ENCODE data around the gene TTLL13. TPM values are rescaled to one million over a fixed set of nuclear protein-coding genes. Genes with fewer than 3 reads are reported as not detected.

The TTLL13 gene
- total RNA-seq, 2 experiments from 2014 or later = 0.45 to 0.87 TPM

- no peak overlapping the region for H3K4me3 Mint-ChIP-seq
- no peaks in the 10 kb centered on the region for H3K27me3 Mint-ChIP-seq
- peaks cover 10% of the 10 kb centered on the region for H3K36me3 Mint-ChIP-seq (ENCODE audit: low read depth)
- no peaks in the 10 kb centered on the region for H3K9me3 Mint-ChIP-seq
- H3K4me1 Mint-ChIP-seq = peaks cover 11% of the 10 kb centered on the region
- ChIA-PET CTCF (interaction anchor here (0.6 to 2.7 kb wide), 4 partner anchors 9 to 159 kb away, joined by 3 to 13 read pairs (median 5); no protein-coding TSS in a partner anchor), POLR2A (interaction anchor here (0.7 kb wide), 1 partner anchor 76 kb away, joined by 6 read pairs; no protein-coding TSS in a partner anchor)
- DNase-seq = no peak
- no peak overlapping the region for H3K27ac Mint-ChIP-seq
These were observed 26.8 kb upstream of the TTLL13 start for GRCh38 chr15:90222547-90222946.

GRCh38 chr15:90223441-90224165, 25.8 kb upstream of the TTLL13 start:
- H3K9me3 Mint-ChIP-seq = no peaks in the 10 kb centered on the region
- no peaks in the 10 kb centered on the region for H3K27me3 Mint-ChIP-seq
- H3K36me3 Mint-ChIP-seq (ENCODE audit: low read depth) = peaks cover 11% of the 10 kb centered on the region
- no peak overlapping the region for H3K27ac Mint-ChIP-seq
- no peak for DNase-seq
- peaks cover 10% of the 10 kb centered on the region for H3K4me1 Mint-ChIP-seq
- ChIA-PET POLR2A (no interaction called here), CTCF (no interaction called here)
- H3K4me3 Mint-ChIP-seq = no peak overlapping the region

GRCh38 chr15:90225047-90225446, 24.3 kb upstream of the TTLL13 start:
- no peak overlapping the region for H3K27ac Mint-ChIP-seq
- no peak for DNase-seq
- H3K36me3 Mint-ChIP-seq (ENCODE audit: low read depth) = peaks cover 23% of the 10 kb centered on the region
- H3K4me3 Mint-ChIP-seq = no peak overlapping the region
- peaks cover 12% of the 10 kb centered on the region for H3K4me1 Mint-ChIP-seq
- CTCF ChIA-PET = no interaction called here
- no peaks in the 10 kb centered on the region for H3K9me3 Mint-ChIP-seq
- POLR2A ChIA-PET = no interaction called here
- H3K27me3 Mint-ChIP-seq = no peaks in the 10 kb centered on the region

GRCh38 chr15:90225504-90226234, 23.7 kb upstream of the TTLL13 start:
- ChIA-PET CTCF (interaction anchor here (0.6 kb wide), 1 partner anchor 31 kb away, joined by 6 read pairs; no protein-coding TSS in a partner anchor), POLR2A (no interaction called here)
- peaks cover 26% of the 10 kb centered on the region for H3K36me3 Mint-ChIP-seq (ENCODE audit: low read depth)
- no peaks in the 10 kb centered on the region for H3K9me3 Mint-ChIP-seq
- no peak overlapping the region for H3K27ac Mint-ChIP-seq
- no peak overlapping the region for H3K4me3 Mint-ChIP-seq
- peaks cover 18% of the 10 kb centered on the region for H3K4me1 Mint-ChIP-seq
- DNase-seq = no peak
- H3K27me3 Mint-ChIP-seq = no peaks in the 10 kb centered on the region

GRCh38 chr15:90227336-90227735, 22.0 kb upstream of the TTLL13 start:
- Mint-ChIP-seq H3K27me3 (no peaks in the 10 kb centered on the region), H3K4me1 (peaks cover 34% of the 10 kb centered on the region), H3K36me3 (ENCODE audit: low read depth) (peaks cover 33% of the 10 kb centered on the region), H3K9me3 (no peaks in the 10 kb centered on the region), H3K27ac (no peak overlapping the region), H3K4me3 (no peak overlapping the region)
- POLR2A ChIA-PET = no interaction called here
- DNase-seq = no peak
- CTCF ChIA-PET = interaction anchor here (0.7 to 1.1 kb wide), 3 partner anchors 22 to 56 kb away, joined by 3 read pairs; partner anchors contain the start of gene TTLL13

- no peak overlapping the region for H3K27ac Mint-ChIP-seq
These were observed 21.3 kb upstream of the TTLL13 start for GRCh38 chr15:90227816-90228772.

GRCh38 chr15:90228960-90229359, 20.4 kb upstream of the TTLL13 start:
- Mint-ChIP-seq H3K4me3 (no peak overlapping the region), H3K27ac (no peak overlapping the region)
- CTCF ChIA-PET = no interaction called here

More at GRCh38 chr15:90227816-90228772, 21.3 kb upstream of the TTLL13 start:
- Mint-ChIP-seq H3K4me1 (peaks cover 41% of the 10 kb centered on the region), H3K27me3 (no peaks in the 10 kb centered on the region), H3K4me3 (no peak overlapping the region), H3K36me3 (ENCODE audit: low read depth) (peaks cover 36% of the 10 kb centered on the region), H3K9me3 (no peaks in the 10 kb centered on the region)
- POLR2A ChIA-PET = no interaction called here
- no peak for DNase-seq
- CTCF ChIA-PET = interaction anchor here (0.7 to 0.9 kb wide), 2 partner anchors 21 to 41 kb away, joined by 3 read pairs; partner anchors contain the start of gene TTLL13

GRCh38 chr15:90230071-90230494, 19.3 kb upstream of the TTLL13 start:
- Mint-ChIP-seq H3K4me1 (peaks cover 51% of the 10 kb centered on the region), H3K36me3 (ENCODE audit: low read depth) (peaks cover 30% of the 10 kb centered on the region), H3K27me3 (no peaks in the 10 kb centered on the region), H3K4me3 (peak overlapping the region; percentile 98), H3K9me3 (no peaks in the 10 kb centered on the region), H3K27ac (peak overlapping the region; percentile 97)
- ChIA-PET POLR2A (no interaction called here), CTCF (interaction anchor here (0.9 to 3.6 kb wide), 5 partner anchors 9 to 88 kb away, joined by 3 to 13 read pairs (median 3); no protein-coding TSS in a partner anchor)
- DNase-seq = no peak

More at GRCh38 chr15:90228960-90229359, 20.4 kb upstream of the TTLL13 start:
- H3K27me3 Mint-ChIP-seq = no peaks in the 10 kb centered on the region
- DNase-seq = no peak
- H3K4me1 Mint-ChIP-seq = peaks cover 41% of the 10 kb centered on the region
- POLR2A ChIA-PET = no interaction called here
- H3K36me3 Mint-ChIP-seq (ENCODE audit: low read depth) = peaks cover 32% of the 10 kb centered on the region
- no peaks in the 10 kb centered on the region for H3K9me3 Mint-ChIP-seq

- H3K9me3 Mint-ChIP-seq = no peaks in the 10 kb centered on the region
- H3K27ac Mint-ChIP-seq = peak overlapping the region; percentile 97
- peaks cover 53% of the 10 kb centered on the region for H3K4me1 Mint-ChIP-seq
- peaks cover 30% of the 10 kb centered on the region for H3K36me3 Mint-ChIP-seq (ENCODE audit: low read depth)
- no peaks in the 10 kb centered on the region for H3K27me3 Mint-ChIP-seq
- DNase-seq = no peak
- POLR2A ChIA-PET = no interaction called here
- CTCF ChIA-PET = interaction anchor here (0.9 to 3.6 kb wide), 8 partner anchors 9 to 131 kb away, joined by 3 to 17 read pairs (median 4); partner anchors contain the start of gene TTLL13
- H3K4me3 Mint-ChIP-seq = peak overlapping the region; percentile 98
These were observed 18.7 kb upstream of the TTLL13 start for GRCh38 chr15:90230610-90231009.

- H3K36me3 Mint-ChIP-seq (ENCODE audit: low read depth) = peaks cover 26% of the 10 kb centered on the region
- CTCF ChIA-PET = interaction anchor here (0.9 to 3.6 kb wide), 7 partner anchors 10 to 132 kb away, joined by 3 to 17 read pairs (median 4); partner anchors contain the start of gene TTLL13
- H3K4me3 Mint-ChIP-seq = peak overlapping the region; percentile 98
- peak; percentile 90 for DNase-seq
- H3K9me3 Mint-ChIP-seq = no peaks in the 10 kb centered on the region
- POLR2A ChIA-PET = no interaction called here
- H3K27ac Mint-ChIP-seq = peak overlapping the region; percentile 97
- H3K4me1 Mint-ChIP-seq = peaks cover 60% of the 10 kb centered on the region
- no peaks in the 10 kb centered on the region for H3K27me3 Mint-ChIP-seq
These were observed 18.0 kb upstream of the TTLL13 start for GRCh38 chr15:90231028-90232017.

- ChIA-PET CTCF (interaction anchor here (1.4 to 3.6 kb wide), 6 partner anchors 11 to 79 kb away, joined by 3 to 17 read pairs (median 8); partner anchors contain the start of genes NGRN and TTLL13), POLR2A (no interaction called here)
- Mint-ChIP-seq H3K4me1 (peaks cover 60% of the 10 kb centered on the region), H3K36me3 (ENCODE audit: low read depth) (peaks cover 26% of the 10 kb centered on the region), H3K4me3 (peak overlapping the region; percentile 98), H3K9me3 (no peaks in the 10 kb centered on the region), H3K27ac (peak overlapping the region; percentile 97), H3K27me3 (no peaks in the 10 kb centered on the region)
- no peak for DNase-seq
These were observed 17.2 kb upstream of the TTLL13 start for GRCh38 chr15:90232196-90232595.

Measured in activated CD4-positive, alpha-beta T cell treated with anti-CD3 and anti-CD28 coated beads, Interleukin-2, amount 10 ng/mL, durations not matched to agents 7 days and 5 days (primary cell).